Left forelimb (tissue), 1 donor: ENCODE data around the gene KCNG2.

Experiments
- DNase-seq: peaks from one replicate; pipeline ENCODE4 v3.0.0-alpha.2; 2018; ENCODE audit warnings: low spot score

The KCNG2 gene

GRCh38 chr18:79853303-79853992 lies 55.7 kb downstream of the KCNG2 start:
- DNase-seq = peak; percentile 51

GRCh38 chr18:79853993-79854364 lies 56.2 kb downstream of the KCNG2 start:
- no peak for DNase-seq

- peak; percentile 50 for DNase-seq
Measured at GRCh38 chr18:79855147-79855933, 57.6 kb downstream of the KCNG2 start.

- DNase-seq = no peak
Measured at GRCh38 chr18:79856119-79857007, 58.6 kb downstream of the KCNG2 start.

GRCh38 chr18:79857082-79857671 lies 59.4 kb downstream of the KCNG2 start:
- DNase-seq = no peak

- DNase-seq = no peak
Measured at GRCh38 chr18:79859314-79859713, 61.6 kb downstream of the KCNG2 start.

- no peak for DNase-seq
Measured at GRCh38 chr18:79861687-79862086, 63.9 kb downstream of the KCNG2 start.

GRCh38 chr18:79862562-79862961 lies 64.8 kb downstream of the KCNG2 start:
- peak; percentile 22 for DNase-seq

- DNase-seq = peak; percentile 59
Measured at GRCh38 chr18:79863161-79864005, 65.6 kb downstream of the KCNG2 start.

- peak; percentile 30 for DNase-seq
Measured at GRCh38 chr18:79864006-79864725, 66.4 kb downstream of the KCNG2 start.

GRCh38 chr18:79864955-79865354 lies 67.2 kb downstream of the KCNG2 start:
- DNase-seq = peak; percentile 49

- DNase-seq = peak; percentile 22
Measured at GRCh38 chr18:79865951-79866350, 68.2 kb downstream of the KCNG2 start.

- peak; percentile 63 for DNase-seq
Measured at GRCh38 chr18:79866889-79867574, 69.3 kb downstream of the KCNG2 start.

- peak; percentile 31 for DNase-seq
Measured at GRCh38 chr18:79867666-79868065, 69.9 kb downstream of the KCNG2 start.

- DNase-seq = peak; percentile 47
Measured at GRCh38 chr18:79868168-79868784, 70.5 kb downstream of the KCNG2 start.

GRCh38 chr18:79868811-79869541 lies 71.2 kb downstream of the KCNG2 start:
- DNase-seq = peak; percentile 45

GRCh38 chr18:79869591-79870300 lies 72.0 kb downstream of the KCNG2 start:
- peak; percentile 56 for DNase-seq
